Coronary artery (tissue), 2 donors: Measurements from ENCODE around the gene MTUS2.

ENCODE experiments used
- DNase-seq: peaks from one replicate; pipeline ENCODE4 v3.0.0-alpha.2; 2017; ENCODE audit warnings: low spot score
- H3K27ac ChIP-seq, 2 donors: fragments of 200-600 bp; sonication (generic); one replicate each; pipeline ENCODE4 v1.5.1; 2016 to 2019
- H3K4me3 ChIP-seq: fragments of 200-600 bp; sonication (generic); 2 replicates; pipeline ENCODE4 v1.5.1; 2016; ENCODE audit warnings: mild to moderate bottlenecking, moderate library complexity
- CTCF ChIP-seq: fragments of 200-600 bp; sonication (generic); IDR thresholded peaks from one replicate; pipeline ENCODE4 v1.5.1; 2019; ENCODE audit warnings: antibody characterized with exemption

MTUS2 gene

DNA sequence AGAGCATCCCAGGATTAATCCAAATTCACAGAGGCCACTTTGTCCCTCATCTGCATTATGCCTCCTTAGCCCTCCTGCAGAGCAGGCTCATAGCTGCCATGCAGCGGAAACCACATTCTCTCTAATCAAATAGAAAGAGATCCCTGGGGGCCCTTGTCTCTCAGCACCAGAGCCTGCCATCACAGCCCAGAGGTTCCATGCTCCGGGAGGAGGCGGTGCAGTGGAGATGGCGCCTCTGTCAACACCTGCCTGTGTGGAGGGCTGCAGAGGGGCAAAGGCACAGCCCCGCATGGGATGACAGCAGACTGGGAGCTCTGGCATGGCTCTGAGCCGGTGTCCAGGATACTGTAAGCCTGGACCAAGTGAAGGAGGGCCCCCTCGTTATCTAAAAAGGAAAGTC is 664.1 kb downstream of the MTUS2 start:
- no peak for DNase-seq
- Histone ChIP-seq H3K4me3 (no peak overlapping the region), H3K27ac (no peak overlapping the region)
- no peak for TF ChIP-seq CTCF

DNA sequence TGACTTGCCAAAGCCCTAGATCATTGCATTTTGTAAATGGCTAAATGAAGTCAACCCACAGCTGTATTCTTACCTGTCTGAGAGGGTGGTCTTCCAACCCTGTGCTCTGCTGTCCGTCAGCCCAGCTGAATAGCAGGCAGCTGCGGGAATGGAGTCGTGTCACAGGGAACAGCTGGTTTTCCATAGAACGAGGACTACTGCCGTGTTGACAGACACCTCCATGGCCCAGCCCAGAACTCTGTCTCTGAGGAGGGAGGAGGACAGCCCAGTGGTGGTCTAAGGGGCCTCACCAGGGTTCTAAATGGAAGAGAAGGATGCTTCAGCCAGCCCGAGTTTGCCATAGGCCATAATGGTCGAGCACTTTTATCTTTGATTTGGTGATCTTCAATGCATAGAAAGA is 664.7 kb downstream of the MTUS2 start:
- no peak overlapping the region for H3K4me3 ChIP-seq
- DNase-seq, result no peak
- no peak overlapping the region for H3K27ac ChIP-seq
- no peak for TF ChIP-seq CTCF

DNA sequence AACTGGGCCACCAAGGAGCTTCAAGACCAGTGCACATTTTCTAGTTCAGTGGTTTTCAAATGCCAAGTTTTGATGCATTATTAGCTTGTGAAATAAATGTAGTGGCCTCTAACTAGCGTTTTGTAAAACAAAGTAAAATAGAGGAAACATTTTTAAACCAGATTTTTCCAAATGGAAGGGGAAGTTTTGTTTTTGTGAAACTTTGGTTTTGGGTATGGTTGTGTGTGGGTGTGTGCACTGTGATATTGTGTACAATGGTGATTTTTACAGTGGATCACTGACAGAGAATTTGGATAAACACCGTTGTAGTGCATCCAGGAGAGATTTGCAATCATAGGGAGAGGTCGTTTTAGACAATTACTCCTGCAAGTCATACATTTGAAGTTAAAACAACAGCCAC is 666.4 kb downstream of the MTUS2 start:
- H3K4me3 ChIP-seq, result no peak overlapping the region
- no peak for TF ChIP-seq CTCF
- H3K27ac ChIP-seq, result no peak overlapping the region
- DNase-seq, result no peak

DNA sequence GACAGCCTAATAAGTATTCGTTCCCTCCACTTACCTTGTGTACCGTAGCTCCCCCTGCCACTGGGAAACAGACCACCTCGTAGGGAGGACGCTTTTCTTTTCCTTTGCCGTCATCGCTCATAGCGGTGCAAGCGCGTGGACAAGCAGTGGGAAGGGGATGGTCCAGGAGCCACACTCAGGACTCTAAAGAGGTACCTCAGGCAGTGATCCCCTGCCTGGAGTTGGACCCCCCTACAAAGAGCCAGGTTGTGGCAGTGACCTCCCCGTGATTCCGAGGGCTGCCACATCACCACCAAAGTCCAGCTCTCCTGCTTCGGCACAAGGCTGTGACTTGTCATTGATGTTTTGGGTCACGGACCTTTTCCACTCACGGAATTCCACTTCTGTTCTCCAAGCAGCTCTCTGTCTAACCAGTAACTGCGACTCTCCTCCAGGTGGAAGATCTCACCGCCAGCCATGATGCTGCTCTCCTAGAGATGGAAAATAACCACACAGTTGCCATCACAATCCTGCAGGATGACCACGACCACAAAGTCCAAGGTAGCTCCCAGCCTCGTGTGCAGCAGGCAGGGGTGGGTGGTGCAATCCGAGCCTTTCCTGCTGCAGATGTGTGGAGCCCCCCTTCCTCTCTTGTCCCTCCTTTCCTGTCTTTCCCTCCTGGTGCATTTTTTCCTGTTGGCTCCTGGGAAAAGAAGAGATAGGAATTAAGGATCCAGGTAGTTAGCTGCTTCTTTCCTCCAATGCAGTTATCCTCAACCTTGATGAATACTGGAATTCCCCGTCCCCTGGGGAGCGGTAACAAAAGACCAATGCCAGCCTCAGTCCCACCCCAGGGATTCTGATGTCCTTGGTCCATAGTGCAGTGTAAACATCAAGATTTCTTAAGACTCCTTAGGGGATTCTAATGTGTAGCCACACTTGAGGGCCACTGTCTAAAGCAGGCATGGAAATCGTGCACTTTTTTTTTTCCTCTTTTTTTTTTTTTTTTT is 667.6 kb downstream of the MTUS2 start:
- Histone ChIP-seq H3K4me3 (no peak overlapping the region), H3K27ac (no peak overlapping the region)
- DNase-seq, result no peak
- no peak for TF ChIP-seq CTCF

- no peak for DNase-seq
- no peak for TF ChIP-seq CTCF
- Histone ChIP-seq H3K4me3 (no peak overlapping the region), H3K27ac (no peak overlapping the region)
Observed at GRCh38 chr13:29489650-29490560, 669.8 kb downstream of the MTUS2 start.

DNA sequence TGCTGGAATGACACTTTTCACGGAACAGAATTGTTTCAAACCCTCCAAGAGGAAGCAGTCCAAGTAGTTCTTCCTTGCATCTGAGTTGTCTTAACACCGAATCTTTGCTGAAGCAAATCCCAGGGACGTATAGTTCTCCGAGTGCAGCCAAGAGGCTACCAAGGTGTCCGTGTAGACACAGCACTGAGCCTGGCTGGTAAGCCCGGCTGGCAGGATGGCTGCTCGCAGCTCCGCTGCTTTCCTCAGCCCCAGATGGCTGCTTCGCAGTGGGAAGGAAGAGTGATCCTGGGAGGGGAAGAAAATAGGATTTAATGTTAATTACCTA is 670.4 kb downstream of the MTUS2 start:
- H3K27ac ChIP-seq, result no peak overlapping the region
- TF ChIP-seq CTCF, result no peak
- DNase-seq, result no peak
- H3K4me3 ChIP-seq, result no peak overlapping the region
